CD14-positive monocyte (primary cell): ENCODE results near the gene CWC25. TPM values are rescaled to one million over a fixed set of nuclear protein-coding genes. Genes with fewer than 3 reads are reported as not detected.

Source experiments
- DNase-seq, 3 donors: peaks; one replicate each; pipeline ENCODE4 v3.0.0-alpha.2; 2011 to 2022
- H2AFZ ChIP-seq: 2 replicates; pipeline ENCODE4 v1.6.0; 2012; ENCODE audit warnings: mild to moderate bottlenecking, low read depth, low read length, inconsistent platforms; ENCODE audit not compliant: insufficient read depth, poor library complexity, severe bottlenecking
- H3K27ac ChIP-seq, 2 donors: 1 replicate in 1 of 2; 2 replicates in 1 of 2; pipeline ENCODE4 v1.5.1; 2012 to 2013; ENCODE audit warnings: low read length in 2 of 2, control low read depth in 1 of 2, inconsistent platforms in 1 of 2, low read depth in 1 of 2, mild to moderate bottlenecking in 1 of 2
- H3K27me3 ChIP-seq, 2 donors: one replicate each; pipeline versions ENCODE4 v1.6.0 to v1.6.1; 2011 to 2013; ENCODE audit warnings: low read length in 2 of 2; ENCODE audit not compliant: control insufficient read depth in 2 of 2, insufficient read depth in 2 of 2
- H3K36me3 ChIP-seq, 2 donors: replicated peaks in 1 of 2; 1 replicate in 1 of 2; 2 replicates in 1 of 2; pipeline versions ENCODE4 v1.5.1 to v1.6.1; 2012 to 2013; ENCODE audit warnings: low read length in 2 of 2, control low read depth in 1 of 2, inconsistent platforms in 1 of 2, mild to moderate bottlenecking in 1 of 2; ENCODE audit not compliant: insufficient read depth in 2 of 2, control insufficient read depth in 1 of 2
- H3K4me1 ChIP-seq, 2 donors: 1 replicate in 1 of 2; 2 replicates in 1 of 2; pipeline versions ENCODE4 v1.5.1 to v1.6.1; 2012 to 2013; ENCODE audit warnings: low read length in 2 of 2, control low read depth in 1 of 2, inconsistent platforms in 1 of 2, mild to moderate bottlenecking in 1 of 2, moderate library complexity in 1 of 2; ENCODE audit not compliant: insufficient read depth in 2 of 2, control insufficient read depth in 1 of 2
- H3K4me2 ChIP-seq: replicated peaks from 2 replicates; pipeline ENCODE3; 2012; ENCODE audit warnings: low read length, moderate library complexity, mild to moderate bottlenecking; ENCODE audit not compliant: poor library complexity, severe bottlenecking; ENCODE audit errors: extremely low read depth
- H3K4me3 ChIP-seq, 3 experiments: fragments of 200-600 bp in 1 of 3; sonication (generic) in 1 of 3; replicated peaks in 1 of 3; 1 replicate in 2 of 3; 2 replicates in 1 of 3; pipeline ENCODE4 v1.5.1; 2011 to 2013; ENCODE audit warnings: low read length in 3 of 3, mild to moderate bottlenecking in 3 of 3, control low read depth in 2 of 3, low read depth in 2 of 3, inconsistent platforms in 1 of 3, moderate library complexity in 1 of 3
- H3K79me2 ChIP-seq: 2 replicates; pipeline ENCODE4 v1.6.0; 2012; ENCODE audit warnings: mild to moderate bottlenecking, control low read depth, inconsistent platforms, low read length, moderate library complexity; ENCODE audit not compliant: insufficient read depth
- H3K9ac ChIP-seq: 2 replicates; pipeline ENCODE4 v1.6.0; 2017; ENCODE audit warnings: low read length, mild to moderate bottlenecking; ENCODE audit not compliant: insufficient read depth, poor library complexity, severe bottlenecking
- H3K9me3 ChIP-seq, 2 donors: replicated peaks in 1 of 2; 1 replicate in 1 of 2; 2 replicates in 1 of 2; pipeline versions ENCODE4 v1.5.1 to v1.6.1; 2012 to 2013; ENCODE audit warnings: low read length in 2 of 2, control low read depth in 1 of 2; ENCODE audit not compliant: control insufficient read depth in 1 of 2, insufficient read depth in 1 of 2
- H4K20me1 ChIP-seq: 2 replicates; pipeline ENCODE4 v1.6.0; 2012; ENCODE audit warnings: mild to moderate bottlenecking, low read length, control low read depth, moderate library complexity; ENCODE audit not compliant: insufficient read depth
- H3K27ac Mint-ChIP-seq, 7 donors: one replicate each; pipeline ENCODE4 v1.8.0; 2020; ENCODE audit warnings: mild to moderate bottlenecking in 7 of 7, mixed read lengths in 7 of 7, moderate library complexity in 6 of 7, inconsistent platforms in 2 of 7
- H3K27me3 Mint-ChIP-seq, 3 donors: one replicate each; pipeline ENCODE4 v1.8.0; 2021 to 2022; ENCODE audit warnings: low read depth in 3 of 3, mild to moderate bottlenecking in 3 of 3, mixed read lengths in 3 of 3, moderate library complexity in 3 of 3, inconsistent platforms in 1 of 3
- H3K36me3 Mint-ChIP-seq, 2 donors: one replicate each; pipeline ENCODE4 v1.8.0; 2020; ENCODE audit warnings: mixed read lengths in 2 of 2, inconsistent platforms in 1 of 2, mild to moderate bottlenecking in 1 of 2
- H3K4me1 Mint-ChIP-seq: one replicate; pipeline ENCODE4 v1.8.0; 2020; ENCODE audit warnings: mild to moderate bottlenecking, mixed read lengths
- H3K4me3 Mint-ChIP-seq, 2 donors: one replicate each; pipeline ENCODE4 v1.8.0; 2020; ENCODE audit warnings: mild to moderate bottlenecking in 2 of 2, mixed read lengths in 2 of 2, moderate library complexity in 1 of 2
- H3K9me3 Mint-ChIP-seq, 7 donors: one replicate each; pipeline ENCODE4 v1.8.0; 2020 to 2022; ENCODE audit warnings: mixed read lengths in 7 of 7, mild to moderate bottlenecking in 6 of 7, moderate library complexity in 6 of 7, inconsistent platforms in 2 of 7
- WGBS: methylation state at CpG from one replicate; pipeline ENCODE4 v1.1.5; 2013; ENCODE audit warnings: missing lambda C conversion rate; ENCODE audit not compliant: insufficient coverage; 5-methylcytosine and 5-hydroxymethylcytosine counted together
- intact Hi-C, 2 donors: fragments of 100-400 bp; cut with micrococcal nuclease; formaldehyde crosslinking; loops; one replicate each; pipeline versions ENCODE4 v1.15.0 to v1.15.1; 2023
- polyA plus RNA-seq, 3 donors: library from polyadenylated mRNA; depleted of rRNA in 1 of 3; unstranded in 2 of 3; stranded (reverse) in 1 of 3; fragments of 300-500 nt in 2 of 3; fragments of >200 nt in 1 of 3; fragmentation: Illumina TruSeq in 2 of 3; gene quantifications; 1 replicate in 2 of 3; 2 replicates in 1 of 3; pipeline ENCODE4 v1.2.3, GENCODE V29; 2012 to 2021
- TF ChIP-seq, protein P1 (sequence below): fragments of 200-600 bp; IDR thresholded peaks from one replicate; pipeline ENCODE4 v1.8.0; 2022; ENCODE audit warnings: antibody characterized with exemption, mild to moderate bottlenecking

CWC25 gene
- polyA plus RNA-seq, 3 donors: 7.5 to 63.2 (median 8.4) TPM

DNA sequence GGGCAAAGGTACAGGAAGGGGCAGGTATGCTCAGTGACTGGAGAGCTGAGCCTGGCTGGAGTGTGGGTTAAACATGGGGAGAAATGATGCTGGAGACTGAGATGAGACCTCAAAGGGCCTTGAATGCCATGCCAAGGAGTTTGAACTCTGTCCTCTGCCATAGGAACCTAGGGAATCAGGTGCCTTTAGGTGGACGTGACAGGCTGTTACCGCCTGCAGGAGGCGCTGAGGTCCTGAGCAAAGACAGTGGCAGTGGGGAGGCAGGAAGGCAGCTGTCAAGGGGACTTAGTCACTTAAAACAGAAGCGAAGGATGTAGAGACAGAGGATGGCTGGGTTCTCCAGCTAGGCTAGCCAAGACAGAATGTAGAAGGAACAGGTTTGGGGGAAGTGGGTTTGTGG lies 63.5 kb downstream of the CWC25 start:
- H3K79me2 ChIP-seq: peaks cover 6% of the 10 kb centered on the region
- Mint-ChIP-seq H3K4me1 (no peaks in the 10 kb centered on the region), H3K27me3 (no peaks in the 10 kb centered on the region), H3K4me3 (no peak overlapping the region), H3K9me3 (no peaks in the 10 kb centered on the region), H3K27ac (peak overlapping the region in 2 of 7 donors; percentile 4 to 55), H3K36me3 (peaks cover 85 to 98% of the 10 kb centered on the region in 2 donors)
- no peaks in the 10 kb centered on the region for H3K27me3 ChIP-seq
- H3K27ac ChIP-seq: no peak overlapping the region
- 93% methylated on average over 4 of the region's 4 CpGs for WGBS
- H3K9me3 ChIP-seq: no peaks in the 10 kb centered on the region
- H4K20me1 ChIP-seq: peaks cover 64% of the 10 kb centered on the region
- intact Hi-C loops: no loop called here
- H3K36me3 ChIP-seq: peaks cover 89 to 98% of the 10 kb centered on the region in 2 donors
- no peak overlapping the region for H3K9ac ChIP-seq
- no peak for DNase-seq
- no peak overlapping the region for H3K4me3 ChIP-seq
- H3K4me2 ChIP-seq: no peak overlapping the region
- TF ChIP-seq, protein P1, sequence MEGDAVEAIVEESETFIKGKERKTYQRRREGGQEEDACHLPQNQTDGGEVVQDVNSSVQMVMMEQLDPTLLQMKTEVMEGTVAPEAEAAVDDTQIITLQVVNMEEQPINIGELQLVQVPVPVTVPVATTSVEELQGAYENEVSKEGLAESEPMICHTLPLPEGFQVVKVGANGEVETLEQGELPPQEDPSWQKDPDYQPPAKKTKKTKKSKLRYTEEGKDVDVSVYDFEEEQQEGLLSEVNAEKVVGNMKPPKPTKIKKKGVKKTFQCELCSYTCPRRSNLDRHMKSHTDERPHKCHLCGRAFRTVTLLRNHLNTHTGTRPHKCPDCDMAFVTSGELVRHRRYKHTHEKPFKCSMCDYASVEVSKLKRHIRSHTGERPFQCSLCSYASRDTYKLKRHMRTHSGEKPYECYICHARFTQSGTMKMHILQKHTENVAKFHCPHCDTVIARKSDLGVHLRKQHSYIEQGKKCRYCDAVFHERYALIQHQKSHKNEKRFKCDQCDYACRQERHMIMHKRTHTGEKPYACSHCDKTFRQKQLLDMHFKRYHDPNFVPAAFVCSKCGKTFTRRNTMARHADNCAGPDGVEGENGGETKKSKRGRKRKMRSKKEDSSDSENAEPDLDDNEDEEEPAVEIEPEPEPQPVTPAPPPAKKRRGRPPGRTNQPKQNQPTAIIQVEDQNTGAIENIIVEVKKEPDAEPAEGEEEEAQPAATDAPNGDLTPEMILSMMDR: no peak
- no peak overlapping the region for H2AFZ ChIP-seq
- H3K4me1 ChIP-seq: no peaks in the 10 kb centered on the region

- Mint-ChIP-seq H3K36me3 (peaks cover 28 to 44% of the 10 kb centered on the region in 2 donors), H3K9me3 (peaks cover 0 to 11% (median 0%) of the 10 kb centered on the region in 7 donors), H3K27ac (peak overlapping the region; percentile 96 to 100 (median 99)), H3K27me3 (peaks cover 21 to 32% (median 28%) of the 10 kb centered on the region in 3 donors), H3K4me3 (peak overlapping the region; percentile 94 to 100), H3K4me1 (peaks cover 47% of the 10 kb centered on the region)
- peak overlapping the region; percentile 85 for H2AFZ ChIP-seq
- peak overlapping the region; percentile 94 for H3K4me2 ChIP-seq
- DNase-seq: no peak
- H3K9ac ChIP-seq: peak overlapping the region; percentile 95
- TF ChIP-seq, protein P1: no peak
- H3K27me3 ChIP-seq: peaks cover 7 to 30% of the 10 kb centered on the region in 2 donors
- peak overlapping the region; percentile 97 to 98 for H3K27ac ChIP-seq
- H3K9me3 ChIP-seq: no peaks in the 10 kb centered on the region
- 11% methylated on average over 22 of the region's 22 CpGs for whole genome bisulfite sequencing
- H3K4me1 ChIP-seq: peaks cover 49 to 55% of the 10 kb centered on the region in 2 donors
- peaks cover 34% of the 10 kb centered on the region for H4K20me1 ChIP-seq
- intact Hi-C loops: loop anchor here (5.0 to 10.0 kb wide), 2 partner anchors 52 to 76 kb away; no protein-coding TSS in a partner anchor
- peaks cover 43% of the 10 kb centered on the region for H3K79me2 ChIP-seq
- peak overlapping the region; percentile 96 to 99 (median 98) for H3K4me3 ChIP-seq
- peaks cover 34 to 36% of the 10 kb centered on the region in 2 donors for H3K36me3 ChIP-seq
Measured at GRCh38 chr17:38753071-38753506, 72.0 kb downstream of the CWC25 start.
